A549 (cell line): ENCODE data around the gene INO80C. TPM values are rescaled to one million over a fixed set of nuclear protein-coding genes. Genes with fewer than 3 reads are reported as not detected.

Experiments
- ATAC-seq, 2 experiments: fragments of 200-7000 bp in 1 of 2; fragments of >200 bp in 1 of 2; cut with Nextera tagmentation in 1 of 2; cut with Tn5 transposase in 1 of 2; 3 replicates each; pipeline versions ENCODE4 v1.8.0 to v1.9.1; 2018 to 2020; ENCODE audit warnings: mild to moderate bottlenecking in 1 of 2, moderate library complexity in 1 of 2
- CTCF ChIA-PET: fragments of 300-600 bp; sonication (Branson Sonifier 250); formaldehyde crosslinking; extraction: SDS; loops from one replicate; lab custom pipeline; 2021; ENCODE audit warnings: antibody characterized with exemption, inconsistent platforms; lab: Yijun Ruan, JAX
- POLR2A ChIA-PET: fragments of 350-600 bp; formaldehyde crosslinking; extraction: SDS; loops from one replicate; lab custom pipeline; 2021; ENCODE audit warnings: antibody characterized with exemption, inconsistent platforms; lab: Yijun Ruan, JAX
- DNase-seq, 2 experiments: peaks; one replicate each; pipeline versions ENCODE4 v3.0.0 to v3.0.0-alpha.2; 2011 to 2016; ENCODE audit warnings: low read depth in 1 of 2, low spot score in 1 of 2
- FAIRE-seq: peaks from 2 replicates; lab custom pipeline; 2011; peaks lifted over from hg19 to GRCh38; lab: Jason Lieb, UNC
- H3K27ac ChIP-seq, 2 experiments: fragments of >200 bp; sonication (Bioruptor Twin); formaldehyde crosslinking; 3 replicates each; pipeline ENCODE4 v1.5.1; 2016 to 2017
- H3K4me1 ChIP-seq: fragments of >200 bp; sonication (Bioruptor Twin); formaldehyde crosslinking; 3 replicates; pipeline ENCODE4 v1.6.1; 2016
- H3K4me2 ChIP-seq: fragments of >200 bp; sonication (Bioruptor Twin); formaldehyde crosslinking; 3 replicates; pipeline ENCODE4 v1.6.1; 2016
- H3K4me3 ChIP-seq: fragments of >200 bp; sonication (Bioruptor Twin); formaldehyde crosslinking; 3 replicates; pipeline ENCODE4 v1.5.1; 2016
- H3K9me3 ChIP-seq: fragments of >200 bp; sonication (Bioruptor Twin); formaldehyde crosslinking; 3 replicates; pipeline ENCODE4 v1.6.1; 2016
- ATOH8 ChIP-seq: fragments of 250-450 bp; sonication (Bioruptor Pico); IDR thresholded peaks from 2 replicates; pipeline ENCODE4 v1.5.0; 2020; ENCODE audit warnings: low read depth, mild to moderate bottlenecking, moderate library complexity
- BHLHE40 ChIP-seq: IDR thresholded peaks from 2 replicates; pipeline ENCODE4 v1.6.1; 2012; ENCODE audit warnings: low read depth, low read length, inconsistent platforms
- CBX8 ChIP-seq: fragments of 200-600 bp; sonication (generic); IDR thresholded peaks from 2 replicates; pipeline ENCODE4 v1.6.1; 2016
- CEBPB ChIP-seq, 2 experiments: fragments of >200 bp in 1 of 2; sonication (Bioruptor Twin) in 1 of 2; formaldehyde crosslinking in 1 of 2; IDR thresholded peaks; 2 replicates each; pipeline ENCODE4 v1.6.1; 2012 to 2016
- CHD4 ChIP-seq: fragments of 200-600 bp; sonication (generic); IDR thresholded peaks from 2 replicates; pipeline ENCODE4 v1.6.1; 2016; ENCODE audit warnings: antibody characterized with exemption, mild to moderate bottlenecking, borderline replicate concordance
- E2F6 ChIP-seq: IDR thresholded peaks from 2 replicates; pipeline ENCODE4 v1.6.1; 2012; ENCODE audit warnings: low read depth, borderline replicate concordance
- EHMT2 ChIP-seq: fragments of 200-600 bp; sonication (generic); IDR thresholded peaks from 2 replicates; pipeline ENCODE4 v1.6.1; 2016; ENCODE audit warnings: antibody characterized with exemption, low read depth, mild to moderate bottlenecking, moderate library complexity
- ELK1 ChIP-seq: fragments of 150-350 bp; IDR thresholded peaks from 2 replicates; pipeline ENCODE4 v1.6.1; 2014; ENCODE audit warnings: low read depth, mild to moderate bottlenecking, low read length
- EP300 ChIP-seq, 2 experiments: fragments of >200 bp; sonication (Bioruptor Twin); formaldehyde crosslinking; IDR thresholded peaks; 2 replicates in 1 of 2; 3 replicates in 1 of 2; pipeline ENCODE4 v1.6.1; 2016 to 2017
- ESRRA ChIP-seq: fragments of 150-350 bp; IDR thresholded peaks from 2 replicates; pipeline ENCODE4 v1.6.1; 2014; ENCODE audit warnings: mild to moderate bottlenecking, low read length, borderline replicate concordance
- FOSB ChIP-seq: fragments of 250-450 bp; sonication (Bioruptor Pico); IDR thresholded peaks from 2 replicates; pipeline ENCODE4 v1.5.0; 2020; ENCODE audit warnings: mild to moderate bottlenecking, moderate library complexity
- FOXS1 ChIP-seq: fragments of 250-450 bp; sonication (Bioruptor Pico); IDR thresholded peaks from 2 replicates; pipeline ENCODE4 v1.5.0; 2020; ENCODE audit warnings: mild to moderate bottlenecking, moderate library complexity
- GATA3 ChIP-seq: IDR thresholded peaks from 2 replicates; pipeline ENCODE4 v1.6.1; 2012; ENCODE audit warnings: borderline replicate concordance
- HDAC2 ChIP-seq: fragments of 200-600 bp; sonication (generic); IDR thresholded peaks from 2 replicates; pipeline ENCODE4 v1.6.1; 2016
- HES2 ChIP-seq: fragments of >200 bp; sonication (Bioruptor Twin); formaldehyde crosslinking; IDR thresholded peaks from 2 replicates; pipeline ENCODE4 v1.6.1; 2016
- HMGXB4 ChIP-seq: fragments of 250-450 bp; sonication (Bioruptor Pico); IDR thresholded peaks from 2 replicates; pipeline ENCODE4 v1.5.0; 2021; ENCODE audit warnings: mild to moderate bottlenecking, moderate library complexity, borderline replicate concordance
- HOXB5 ChIP-seq: fragments of 250-450 bp; sonication (Bioruptor Pico); IDR thresholded peaks from 2 replicates; pipeline ENCODE4 v1.5.0; 2020; ENCODE audit warnings: mild to moderate bottlenecking, moderate library complexity
- JUNB ChIP-seq: fragments of >200 bp; sonication (Bioruptor Twin); formaldehyde crosslinking; IDR thresholded peaks from 2 replicates; pipeline ENCODE4 v1.6.1; 2016
- KDM1A ChIP-seq: fragments of 200-600 bp; sonication (generic); IDR thresholded peaks from 2 replicates; pipeline ENCODE4 v1.6.1; 2016; ENCODE audit warnings: low read depth, mild to moderate bottlenecking
- KDM5A ChIP-seq: fragments of 200-600 bp; sonication (generic); IDR thresholded peaks from 2 replicates; pipeline ENCODE4 v1.6.1; 2016; ENCODE audit warnings: antibody characterized with exemption, mild to moderate bottlenecking
- MAFK ChIP-seq: fragments of 450-650 bp; IDR thresholded peaks from 2 replicates; pipeline ENCODE4 v1.6.1; 2014; ENCODE audit not compliant: partially characterized antibody
- MAX ChIP-seq: IDR thresholded peaks from 2 replicates; pipeline ENCODE4 v1.6.1; 2012
- MYC ChIP-seq: IDR thresholded peaks from 2 replicates; pipeline ENCODE4 v1.6.1; 2012; ENCODE audit warnings: mild to moderate bottlenecking, inconsistent platforms, low read length, improper control_type of control experiment, borderline replicate concordance
- NFE2L2 ChIP-seq: fragments of 150-350 bp; conservative IDR thresholded peaks from 2 replicates; pipeline ENCODE4 v1.6.1; 2014; ENCODE audit warnings: low read length
- NPAS2 ChIP-seq: fragments of 250-450 bp; sonication (Bioruptor Pico); IDR thresholded peaks from 2 replicates; pipeline ENCODE4 v1.8.0; 2022; ENCODE audit warnings: mild to moderate bottlenecking, moderate library complexity, borderline replicate concordance
- PHF8 ChIP-seq: fragments of 200-600 bp; sonication (generic); IDR thresholded peaks from 2 replicates; pipeline ENCODE4 v1.6.1; 2016; ENCODE audit warnings: low read depth, mild to moderate bottlenecking, antibody characterized with exemption, moderate library complexity, borderline replicate concordance
- POLR2A ChIP-seq: IDR thresholded peaks from 2 replicates; pipeline ENCODE4 v1.6.1; 2012; ENCODE audit warnings: mild to moderate bottlenecking, low read length
- POLR2AphosphoS2 ChIP-seq: conservative IDR thresholded peaks from 2 replicates; pipeline ENCODE4 v1.6.1; 2012; ENCODE audit warnings: low read length, improper control_type of control experiment, inconsistent platforms
- RFX5 ChIP-seq: fragments of 450-650 bp; IDR thresholded peaks from 2 replicates; pipeline ENCODE4 v1.7.1; 2014; ENCODE audit warnings: antibody characterized with exemption, mild to moderate bottlenecking, moderate library complexity
- RNF2 ChIP-seq: fragments of 200-600 bp; sonication (generic); IDR thresholded peaks from 2 replicates; pipeline ENCODE4 v1.6.1; 2016; ENCODE audit warnings: low read depth, mild to moderate bottlenecking, antibody characterized with exemption, moderate library complexity, borderline replicate concordance
- SMC3 ChIP-seq: fragments of >200 bp; sonication (Bioruptor Twin); formaldehyde crosslinking; IDR thresholded peaks from 3 replicates; pipeline ENCODE4 v1.6.1; 2018; ENCODE audit warnings: inconsistent platforms
- SREBF2 ChIP-seq: fragments of 450-650 bp; IDR thresholded peaks from 2 replicates; pipeline ENCODE4 v1.6.1; 2014; ENCODE audit warnings: mild to moderate bottlenecking, moderate library complexity
- TP53 ChIP-seq: fragments of 250-450 bp; sonication (Bioruptor Pico); IDR thresholded peaks from 2 replicates; pipeline ENCODE4 v1.5.0; 2021; ENCODE audit warnings: mild to moderate bottlenecking, moderate library complexity
- USF2 ChIP-seq: fragments of 450-650 bp; IDR thresholded peaks from 2 replicates; pipeline ENCODE4 v1.6.1; 2014; ENCODE audit warnings: antibody characterized with exemption
- ZC3H11A ChIP-seq: fragments of 450-650 bp; IDR thresholded peaks from 2 replicates; pipeline ENCODE4 v1.6.1; 2014; ENCODE audit warnings: antibody characterized with exemption, mild to moderate bottlenecking
- ZFP36 ChIP-seq: fragments of 450-650 bp; IDR thresholded peaks from 2 replicates; pipeline ENCODE4 v1.6.1; 2014; ENCODE audit warnings: borderline replicate concordance; ENCODE audit not compliant: partially characterized antibody
- WGBS: methylation state at CpG from one replicate; pipeline ENCODE4 v1.1.6; 2017; ENCODE audit errors: missing lambda C conversion rate; 5-methylcytosine and 5-hydroxymethylcytosine counted together
- polyA minus RNA-seq: library from RNA; depleted of rRNA, polyadenylated mRNA; stranded (reverse); fragments of >200 nt; gene quantifications from 2 replicates; pipeline ENCODE4 v1.2.3, GENCODE V29; 2011; rRNA and poly(A)+ RNA removed
- polyA plus RNA-seq, 4 experiments: library from polyadenylated mRNA; depleted of rRNA in 3 of 4; stranded (reverse); fragments of >200 nt; fragmentation: RNase III in 1 of 4; extraction: RNeasy Plus Mini Kit Qiagen cat#74134 plus additional on column Dnase treatment in 1 of 4; gene quantifications; 2 replicates in 3 of 4; 3 replicates in 1 of 4; pipeline ENCODE4 v1.2.3, GENCODE V29; 2011 to 2017

Gene INO80C
- polyA plus RNA-seq (2011; rRNA removed) (22.1 and 22.4 TPM in 2 replicates), polyA plus RNA-seq (2017; fragmentation: RNase III; extraction: RNeasy Plus Mini Kit Qiagen cat#74134 plus additional on column Dnase treatment) (30.8 to 34.4 TPM (median 33.3 TPM) in 3 replicates), polyA minus RNA-seq (13.1 TPM in 2 replicates)
- polyA plus RNA-seq (2012; cell fraction: cytosol; rRNA removed) = 24.2 TPM in 2 replicates
- polyA plus RNA-seq (2012; cell fraction: nucleus; rRNA removed) = 18.3 and 31.9 TPM in 2 replicates

GRCh38 chr18:35497370-35498197 is at the start of gene INO80C:
Gene INO80C, minus strand, starts transcription at chr18:35497960. Its CDS starts 86 bp downstream, at chr18:35497874.
- ChIA-PET POLR2A (interaction anchor here (0.6 to 2.9 kb wide), 16 partner anchors 9 to 257 kb away, joined by 3 to 41 read pairs (median 4); partner anchors contain the start of genes ZNF396, ZNF397 and ZSCAN30), CTCF (no interaction called here)
- peak; percentile 93 to 98 for ATAC-seq
- TF ChIP-seq EHMT2 (no peak), RFX5 (peak; percentile 76; the same call in 1 of the 2 replicates), SMC3 (peak; percentile 37; the same call in 2 of the 3 replicates), KDM1A (no peak), HDAC2 (no peak), MAX (peak; percentile 88), MAFK (no peak), NFE2L2 (no peak), EP300 (IDR thresholded peaks at IDR 0.05) (peak in 1 of 2 experiments; percentile 13; a peak in 1 of 5 replicates), RNF2 (no peak), JUNB (no peak), USF2 (peak; percentile 37; the same call in 1 of the 2 replicates), E2F6 (peak; percentile 73; the same call in 1 of the 2 replicates), POLR2A (peak; percentile 76), TP53 (CRISPR knock-in tag) (no peak), HMGXB4 (no peak), BHLHE40 (peak; percentile 73), KDM5A (no peak), ESRRA (no peak), FOXS1 (CRISPR knock-in tag) (no peak), POLR2AphosphoS2 (no peak), ATOH8 (no peak), ZC3H11A (no peak), CEBPB (IDR thresholded peaks at IDR 0.05) (peak in 1 of 2 experiments; percentile 28; a peak in 1 of 4 replicates), CHD4 (no peak), HOXB5 (no peak), MYC (peak; percentile 30; the same call in 1 of the 2 replicates), CBX8 (no peak), HES2 (no peak), PHF8 (peak; percentile 91; the same call in 1 of the 2 replicates), NPAS2 (CRISPR knock-in tag) (no peak), ZFP36 (no peak), SREBF2 (no peak), FOSB (CRISPR knock-in tag) (no peak), GATA3 (no peak), ELK1 (no peak)

More at GRCh38 chr18:35497370-35498197, at the start of gene INO80C:
- H3K4me3 ChIP-seq = peak within 1 kb of the TSS; percentile 61
- peaks cover 30% of the 10 kb centered on the region for H3K4me1 ChIP-seq
- peak within 1 kb of the TSS; percentile 91 to 99 for H3K27ac ChIP-seq
- DNase-seq (peak; percentile 73 to 92), FAIRE-seq (no peak)
- peak within 1 kb of the TSS; percentile 87 for H3K4me2 ChIP-seq
- 1% methylated on average over 37 of the region's 61 CpGs for WGBS
- no peaks in the 10 kb centered on the region for H3K9me3 ChIP-seq
